Spleen (tissue), 11 donors: ENCODE results near the gene TMEM30B. TPM values are rescaled to one million over a fixed set of nuclear protein-coding genes. Genes with fewer than 3 reads are reported as not detected.
A peak's percentile ranks its signal among the peaks of the same experiment; 100 is the strongest.

Experiments used
- DNase-seq: peaks from one replicate; pipeline ENCODE4 v3.0.0-alpha.2; 2020
- H3K27ac ChIP-seq, 8 donors: fragments of 200-600 bp; sonication (generic) in 7 of 8; 1 replicate in 4 of 8; 2 replicates in 4 of 8; pipeline versions ENCODE4 v1.5.0 to v1.8.0; 2016 to 2021; ENCODE audit warnings: inconsistent platforms in 4 of 8, mild to moderate bottlenecking in 4 of 8, moderate library complexity in 1 of 8
- H3K27me3 ChIP-seq, 7 donors: fragments of 200-600 bp; sonication (generic) in 6 of 7; replicated peaks in 1 of 7; 1 replicate in 4 of 7; 2 replicates in 3 of 7; pipeline versions ENCODE4 v1.5.0 to v1.8.0; 2016 to 2021; ENCODE audit warnings: inconsistent platforms in 3 of 7, mild to moderate bottlenecking in 1 of 7
- H3K36me3 ChIP-seq, 6 donors: fragments of 200-600 bp; sonication (generic) in 5 of 6; 1 replicate in 4 of 6; 2 replicates in 2 of 6; pipeline versions ENCODE4 v1.5.0 to v1.8.0; 2016 to 2021; ENCODE audit warnings: inconsistent platforms in 2 of 6
- H3K4me1 ChIP-seq, 6 donors: fragments of 200-600 bp; sonication (generic) in 5 of 6; 1 replicate in 3 of 6; 2 replicates in 3 of 6; pipeline versions ENCODE4 v1.5.0 to v1.8.0; 2016 to 2021; ENCODE audit warnings: inconsistent platforms in 3 of 6
- H3K4me3 ChIP-seq, 8 donors: fragments of 200-600 bp; sonication (generic) in 7 of 8; 1 replicate in 4 of 8; 2 replicates in 4 of 8; pipeline versions ENCODE4 v1.5.0 to v1.8.0; 2016 to 2021; ENCODE audit warnings: inconsistent platforms in 4 of 8, mild to moderate bottlenecking in 4 of 8, moderate library complexity in 2 of 8
- H3K9me3 ChIP-seq, 8 donors: fragments of 200-600 bp; sonication (generic) in 7 of 8; 1 replicate in 4 of 8; 2 replicates in 4 of 8; pipeline versions ENCODE4 v1.5.0 to v1.8.0; 2016 to 2021; ENCODE audit warnings: inconsistent platforms in 4 of 8
- CTCF ChIP-seq, 11 experiments: fragments of 200-600 bp in 7 of 11; fragments of 450-650 bp in 4 of 11; sonication (generic) in 4 of 11; IDR thresholded peaks in 8 of 11; conservative IDR thresholded peaks in 3 of 11; 1 replicate in 7 of 11; 2 replicates in 4 of 11; pipeline versions ENCODE4 v1.4.0 to v1.8.0; 2016 to 2021; ENCODE audit warnings: antibody characterized with exemption in 11 of 11, inconsistent platforms in 4 of 11, mild to moderate bottlenecking in 1 of 11
- POLR2A ChIP-seq, 3 donors: fragments of 450-650 bp; IDR thresholded peaks; one replicate each; pipeline ENCODE4 v1.5.1; 2017; ENCODE audit warnings: antibody characterized with exemption in 3 of 3, mild to moderate bottlenecking in 1 of 3
- POLR2AphosphoS5 ChIP-seq, 3 donors: sonication (generic); formaldehyde crosslinking; IDR thresholded peaks; one replicate each; pipeline ENCODE4 v1.5.1; 2017; ENCODE audit warnings: antibody characterized with exemption in 3 of 3
- WGBS, 5 donors: extraction: QIAGEN DNeasy Blood & Tissue Kit in 3 of 5; methylation state at CpG; one replicate each; pipeline versions ENCODE4 v1.1.5 to v1.1.7; 2013 to 2018; 5-methylcytosine and 5-hydroxymethylcytosine counted together
- intact Hi-C: fragments of 100-400 bp; cut with DNase I; formaldehyde crosslinking; loops from one replicate; pipeline ENCODE4 v1.15.0; 2023; ENCODE audit warnings: low total_unique reads
- polyA plus RNA-seq, 3 donors: library from polyadenylated mRNA; stranded (reverse); fragments of 200-250 nt; gene quantifications; one replicate each; pipeline ENCODE4 v1.2.1, GENCODE V29; 2013
- total RNA-seq, 7 donors: library from RNA; depleted of rRNA in 3 of 7; stranded (reverse); fragments of >200 nt in 3 of 7; fragmentation: NEBNext Ultra II Directional in 4 of 7; extraction: Animal tissue kit (Norgen Biotek cat#: 25700) in 4 of 7; gene quantifications; one replicate each; pipeline versions ENCODE4 v1.1.0 to v1.2.1, GENCODE V29; 2016 to 2021
- donor health status: healthy with polysubstance abuse.
- donor health status: DM: no; HTN: no; CAD: no; lungs with moderate emphysema.
- donor health status: DM: no; HTN: no; CAD: no.
- donor health status: Bipolar disorder and iron deficiency.
- donor health status: healthy.
- donor health status: DM: no; HTN: no; CAD: no.
- donor health status: DM: yes; HTN: yes; CAD: no.

The TMEM30B gene
- total and polyA plus RNA-seq, 10 donors: 0.17 to 1.0 (median 0.59) TPM

- no peak overlapping the region for H3K4me3 ChIP-seq
- H3K9me3 ChIP-seq: no peaks in the 10 kb centered on the region
- H3K36me3 ChIP-seq: no peaks in the 10 kb centered on the region
- no peak overlapping the region for H3K27ac ChIP-seq
- TF ChIP-seq POLR2A (IDR thresholded peaks at IDR 0.05): no peak
- no peak for TF ChIP-seq CTCF (IDR thresholded peaks at IDR 0.05 in 8 of 11, conservative IDR thresholded peaks at IDR 0.05 in 3 of 11)
- no peak for TF ChIP-seq POLR2AphosphoS5 (IDR thresholded peaks at IDR 0.05)
- peaks cover 0 to 68% (median 14%) of the 10 kb centered on the region in 7 donors for H3K27me3 ChIP-seq
- intact Hi-C loops: no loop called here
- 63 to 76% (median 65%) methylated on average over 4 of the region's 4 CpGs for WGBS, 5 donors
- no peak for DNase-seq
- H3K4me1 ChIP-seq: peaks cover 0 to 8% (median 5%) of the 10 kb centered on the region in 6 donors
Observed at GRCh38 chr14:61270714-61271113, 10.4 kb downstream of the TMEM30B start.

- H3K4me3 ChIP-seq: peak overlapping the region in 5 of 8 donors; percentile 10 to 56 (median 32)
- peak; percentile 80 for DNase-seq
- no peak overlapping the region for H3K27ac ChIP-seq
- H3K27me3 ChIP-seq: peaks cover 0 to 80% (median 14%) of the 10 kb centered on the region in 7 donors
- WGBS, 5 donors: 5 to 7% (median 6%) methylated on average over 21 of the region's 21 CpGs
- H3K4me1 ChIP-seq: peaks cover 0 to 8% (median 5%) of the 10 kb centered on the region in 6 donors
- H3K9me3 ChIP-seq: no peaks in the 10 kb centered on the region
- TF ChIP-seq POLR2A (IDR thresholded peaks at IDR 0.05) (no peak), POLR2AphosphoS5 (IDR thresholded peaks at IDR 0.05) (peak in 1 of 3 donors; percentile 36), CTCF (IDR thresholded peaks at IDR 0.05 in 8 of 11, conservative IDR thresholded peaks at IDR 0.05 in 3 of 11) (peak; percentile 38 to 80 (median 73))
- no peaks in the 10 kb centered on the region for H3K36me3 ChIP-seq
- intact Hi-C loops: no loop called here
Observed at GRCh38 chr14:61269321-61270083, 11.6 kb downstream of the TMEM30B start.

- Histone ChIP-seq H3K4me3 (no peak overlapping the region), H3K9me3 (no peaks in the 10 kb centered on the region), H3K4me1 (peaks cover 0 to 8% (median 5%) of the 10 kb centered on the region in 6 donors), H3K27ac (no peak overlapping the region), H3K36me3 (no peaks in the 10 kb centered on the region), H3K27me3 (peaks cover 0 to 86% (median 14%) of the 10 kb centered on the region in 7 donors)
- TF ChIP-seq POLR2AphosphoS5 (IDR thresholded peaks at IDR 0.05): no peak
- no peak for TF ChIP-seq POLR2A (IDR thresholded peaks at IDR 0.05)
- no peak for TF ChIP-seq CTCF (IDR thresholded peaks at IDR 0.05 in 8 of 11, conservative IDR thresholded peaks at IDR 0.05 in 3 of 11)
- intact Hi-C loops: no loop called here
- DNase-seq: no peak
- WGBS, 5 donors: 34 to 63% (median 48%) methylated on average over 1 of the region's 1 CpG
Observed at GRCh38 chr14:61268812-61269211, 12.3 kb downstream of the TMEM30B start.
